ENCODE data around the gene EFR3B.
"Not testable (repeated sequence)": the region's sequence is repeated elsewhere in the genome, so short reads cannot be mapped to it uniquely, and the experiment has no call there.

The EFR3B gene

DNA sequence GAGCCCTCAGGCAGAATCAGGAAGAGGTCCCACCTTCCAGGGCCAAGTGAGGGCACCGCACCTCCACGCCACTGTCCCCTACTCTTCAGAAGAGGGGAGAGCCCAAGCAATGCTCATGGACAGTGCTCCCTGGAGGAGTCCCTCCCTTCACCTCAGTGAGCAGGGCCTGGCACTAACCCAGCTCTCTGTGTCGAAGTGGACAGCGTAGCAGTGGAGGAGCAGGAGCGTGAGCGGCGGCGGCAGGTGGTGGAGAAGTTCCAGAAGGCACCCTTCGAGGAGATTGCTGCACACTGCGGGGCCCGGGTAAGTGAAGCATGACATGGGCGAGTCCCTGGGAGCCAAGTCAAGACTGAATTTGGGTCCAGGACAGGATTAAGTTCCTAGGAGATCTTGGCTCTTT, 109.8 kb downstream of the EFR3B start:
- no peak for DNase-seq

DNA sequence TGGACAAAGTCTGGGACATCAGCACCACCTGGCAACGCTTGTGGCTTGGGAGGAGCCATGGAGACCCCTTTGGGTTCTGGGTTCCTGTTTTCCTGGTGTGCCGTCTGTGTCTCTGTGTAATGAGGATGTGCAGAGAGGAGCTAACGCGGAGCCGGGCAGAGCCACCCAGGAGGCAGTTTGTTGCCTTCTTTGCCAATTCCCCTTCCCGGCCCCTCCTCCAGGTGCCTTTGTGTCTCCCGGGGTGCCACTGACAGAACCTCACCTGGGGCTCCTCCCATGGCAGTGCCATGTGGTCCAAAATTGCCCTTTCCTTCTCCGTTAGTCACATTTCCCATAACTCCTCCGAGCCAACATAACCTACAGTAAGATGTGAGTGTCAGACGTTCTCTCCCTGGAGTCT, 113.5 kb downstream of the EFR3B start:
- DNase-seq: no peak

DNA sequence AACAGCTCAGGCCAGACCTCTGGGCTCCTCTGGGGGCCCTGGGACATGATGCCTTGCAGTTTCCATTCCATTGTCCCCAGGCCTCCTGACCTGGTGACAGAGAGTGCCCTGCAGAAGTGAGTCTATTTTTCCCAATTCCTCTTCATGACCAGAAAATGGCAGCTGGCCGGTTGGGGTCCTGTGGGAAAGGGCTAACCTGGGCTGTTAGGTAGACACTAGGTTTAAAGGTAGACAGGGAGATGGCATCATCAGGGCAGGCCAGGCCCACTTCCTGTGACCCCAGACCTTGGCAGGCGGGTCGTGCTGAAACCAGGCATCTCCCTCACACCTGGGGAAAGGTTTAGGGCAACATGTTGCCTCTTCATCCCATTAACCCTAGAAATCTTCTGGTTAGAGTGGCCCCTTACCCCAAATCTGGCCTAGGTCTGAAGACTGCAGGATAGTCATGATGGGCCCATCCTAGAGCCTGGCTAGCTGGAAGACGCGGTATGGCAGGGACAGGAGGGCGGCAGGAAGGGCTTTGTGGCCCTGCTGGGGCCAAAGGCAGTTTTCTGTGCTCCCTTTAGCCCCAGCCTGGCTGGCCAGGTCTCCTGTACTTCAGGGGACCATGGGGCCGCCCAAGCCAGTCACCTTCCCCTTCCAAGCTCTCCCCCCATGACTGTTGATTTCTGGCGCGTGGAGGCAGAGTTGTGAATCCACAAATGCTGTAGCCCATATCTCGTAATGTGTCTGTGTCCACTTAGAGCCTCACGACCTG, 116.4 kb downstream of the EFR3B start:
- no peak for DNase-seq

DNA sequence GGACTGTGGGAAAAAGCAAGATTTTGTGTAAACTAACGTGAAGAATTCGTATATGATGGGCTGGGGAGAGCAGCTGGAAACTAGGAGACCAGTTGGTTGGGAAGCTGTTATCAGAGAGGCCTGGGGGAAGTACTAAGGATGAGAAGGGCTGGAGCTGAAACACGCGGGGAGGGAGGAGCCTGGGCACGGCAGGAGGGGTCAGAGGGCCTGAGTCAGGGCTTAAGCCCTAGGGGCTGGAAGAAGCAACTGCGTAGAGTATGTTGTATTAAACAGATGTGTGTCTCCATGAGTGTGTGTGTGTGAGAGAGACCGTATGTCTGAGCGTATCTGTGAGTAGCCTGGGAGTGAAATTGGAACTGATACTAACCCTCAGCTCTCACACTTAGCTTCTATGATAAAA, 118.1 kb downstream of the EFR3B start:
- DNase-seq: peak; percentile 18

DNA sequence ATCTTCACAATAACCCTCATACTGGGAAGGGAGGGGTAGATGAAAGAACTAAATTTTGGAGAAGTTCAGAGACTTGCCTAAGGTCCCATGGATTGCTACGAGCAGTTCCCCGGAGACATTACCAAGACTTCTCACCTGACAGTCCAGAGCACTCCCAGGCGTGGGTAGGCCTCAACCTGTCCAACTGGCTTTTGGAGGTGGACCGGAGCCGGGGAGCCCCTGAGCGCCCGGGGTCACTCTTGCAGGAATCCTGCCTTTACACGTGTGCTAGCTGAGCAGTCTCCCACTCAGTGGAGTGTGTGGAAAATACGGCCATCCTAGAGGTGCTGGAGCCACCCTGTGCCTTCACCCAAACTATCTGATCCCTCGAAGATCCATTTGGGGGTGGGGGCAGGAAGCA, 118.5 kb downstream of the EFR3B start:
- no peak for DNase-seq

DNA sequence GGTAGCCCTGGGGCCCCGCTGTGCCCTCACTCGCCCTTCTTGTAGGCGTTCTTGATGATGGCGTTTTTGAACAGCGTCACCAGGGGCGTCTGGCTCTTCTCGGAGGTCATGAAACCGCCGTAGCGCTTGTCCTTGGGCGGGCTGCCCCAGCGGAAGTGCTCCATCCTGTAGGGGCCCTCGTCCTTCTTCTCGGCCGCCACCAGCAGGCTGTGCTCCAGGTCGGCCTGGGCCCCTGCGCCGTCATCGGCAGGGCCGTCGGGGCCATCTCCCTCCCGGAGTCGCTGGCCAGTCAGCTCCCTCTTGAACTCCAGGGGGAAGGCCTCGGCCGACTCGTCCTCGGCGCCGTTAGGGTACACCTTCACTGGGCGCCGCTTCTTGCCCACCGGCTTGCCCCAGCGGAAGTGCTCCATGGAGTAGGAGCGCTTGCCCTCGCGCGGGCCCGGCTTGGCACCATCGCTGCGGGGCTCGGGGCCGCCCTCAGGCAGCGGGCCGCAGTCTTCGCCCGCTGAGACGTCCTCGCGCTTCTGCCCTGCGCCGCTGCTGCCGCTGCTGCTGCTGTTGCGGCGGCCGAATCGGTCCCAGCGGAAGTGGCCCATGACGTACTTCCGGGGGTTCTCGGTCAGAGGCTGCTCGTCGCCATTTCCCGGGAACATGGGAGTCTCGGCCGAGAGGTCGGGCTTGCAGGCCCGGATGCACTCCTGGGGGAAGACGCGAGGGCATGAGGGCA, 119.3 kb downstream of the EFR3B start:
- DNase-seq: peak; percentile 76

DNA sequence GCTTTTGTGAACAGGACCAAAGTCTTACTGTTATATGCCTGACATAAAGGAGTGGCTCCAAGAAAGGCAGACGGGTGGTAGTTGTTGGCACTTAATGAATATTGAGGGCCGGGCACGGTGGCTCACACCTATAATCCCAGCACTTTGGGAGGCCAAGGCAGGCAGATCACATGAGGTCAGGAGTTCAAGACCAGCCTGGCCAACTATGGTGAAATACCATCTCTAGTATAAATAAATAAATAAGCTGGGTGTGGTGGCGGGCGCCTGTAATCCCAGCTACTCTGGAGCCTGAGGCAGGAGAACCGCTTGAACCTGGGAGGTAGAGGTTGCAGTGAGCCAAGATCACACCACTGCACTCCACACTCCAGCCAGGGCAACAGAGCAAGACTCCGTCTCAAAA, 120.2 kb downstream of the EFR3B start:
- not testable (repeated sequence) for DNase-seq

DNA sequence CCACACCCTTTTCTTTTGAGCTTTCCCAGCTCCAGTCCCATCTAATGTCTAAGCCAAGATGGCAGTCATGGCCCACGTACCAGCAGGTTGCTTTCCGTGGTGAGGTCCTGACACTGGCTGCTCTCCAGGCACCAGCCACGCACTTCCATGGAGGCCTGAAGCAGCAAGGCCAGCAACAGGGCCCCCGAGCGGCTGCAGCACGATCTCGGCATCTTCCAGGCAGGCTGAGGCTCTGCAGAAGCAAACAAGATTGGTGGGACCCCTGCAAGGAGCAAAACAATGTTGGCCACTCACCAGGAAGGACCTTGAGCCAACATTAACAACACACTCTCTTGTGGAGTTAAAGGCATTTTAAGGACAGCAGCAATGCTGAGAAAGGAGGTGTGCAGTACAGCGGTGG, 122.7 kb downstream of the EFR3B start:
- DNase-seq: no peak

DNA sequence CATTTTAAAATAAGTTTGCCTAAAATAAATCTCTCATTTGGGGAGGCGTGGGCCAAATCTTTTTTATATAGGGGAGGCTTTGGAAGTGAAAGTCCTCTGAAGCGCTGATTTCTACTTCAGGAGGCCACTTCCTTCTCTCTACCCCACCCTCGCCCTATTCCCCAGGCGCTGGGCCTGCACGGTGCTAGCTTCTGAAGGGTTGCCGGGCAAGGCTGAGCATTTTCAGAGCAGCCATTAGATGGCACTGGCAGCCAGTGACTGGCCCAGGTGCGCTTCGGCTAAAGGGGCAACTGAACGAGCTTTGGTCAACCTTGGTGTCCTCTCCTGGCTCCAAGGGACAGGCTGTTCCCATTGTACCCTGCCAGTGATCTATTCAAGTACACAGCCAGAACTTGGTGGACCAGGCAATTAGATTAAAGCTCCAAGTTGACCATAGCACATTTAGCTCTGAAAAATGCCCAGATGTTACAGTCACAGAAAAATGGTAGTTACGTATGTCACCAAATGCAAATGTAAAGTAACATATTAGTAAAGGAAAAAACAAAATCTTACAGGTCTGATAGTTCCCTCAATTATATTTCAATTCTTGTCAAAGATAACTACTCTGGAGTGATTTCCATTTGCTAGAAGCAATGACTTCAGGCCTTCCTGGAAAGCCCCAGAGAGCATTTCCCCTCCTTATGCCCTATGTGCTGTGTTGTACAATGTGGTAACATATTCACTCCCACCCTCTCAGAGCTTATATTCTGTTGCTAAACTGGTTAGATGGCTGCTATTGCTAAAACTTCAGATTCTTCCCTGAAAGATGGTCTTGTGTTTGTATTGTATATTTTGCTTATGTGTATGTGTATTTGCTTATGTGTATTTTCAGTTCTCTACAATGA, 124.4 kb downstream of the EFR3B start:
- peak; percentile 13 for DNase-seq

DNA sequence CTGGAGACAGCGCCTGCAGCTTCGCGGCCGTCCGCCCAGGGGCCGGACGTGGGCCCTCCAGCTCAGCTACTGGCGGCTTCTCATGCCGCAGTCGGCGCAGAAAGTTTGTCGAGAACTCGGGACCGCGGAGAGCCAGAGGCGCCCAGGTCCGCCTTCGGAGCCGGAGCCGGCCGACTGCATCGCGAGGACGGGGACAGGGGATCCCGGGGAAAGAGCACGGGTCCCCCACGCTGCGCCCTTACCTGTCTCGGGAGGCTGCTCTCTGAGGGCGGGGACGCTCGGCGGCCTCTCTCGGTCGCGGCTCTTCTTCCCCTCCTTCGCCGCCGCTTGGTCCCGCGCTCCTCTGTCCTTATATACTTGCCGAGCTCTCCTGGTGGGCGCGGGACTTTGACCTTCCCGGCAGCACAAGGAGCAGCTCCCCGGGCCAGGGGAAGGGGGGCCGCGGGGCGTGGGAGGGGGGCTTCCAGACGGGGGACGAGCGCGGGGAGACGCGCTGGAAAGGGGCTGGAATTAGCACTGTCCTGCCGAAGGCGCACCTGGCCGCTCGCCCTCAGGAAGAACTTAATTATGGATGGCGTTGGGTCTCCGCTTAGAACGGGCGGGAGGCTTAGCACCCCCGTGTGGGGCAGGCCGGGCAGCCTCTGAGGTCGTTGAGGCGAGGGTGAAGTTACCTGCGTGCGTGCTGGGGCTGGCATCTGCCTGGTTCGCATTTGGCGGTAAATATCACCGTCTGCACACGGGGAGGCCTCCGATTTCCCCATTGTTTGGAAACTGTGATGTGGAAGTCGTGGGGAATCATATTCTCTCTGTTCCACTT, 126.6 kb downstream of the EFR3B start, which contains the start of gene POMC:
POMC (minus strand) TSS at position 325 of the 817 bp plus-strand sequence. CDS start 3,808 bp downstream, outside the sequence.
- peak; percentile 30 for DNase-seq

DNA sequence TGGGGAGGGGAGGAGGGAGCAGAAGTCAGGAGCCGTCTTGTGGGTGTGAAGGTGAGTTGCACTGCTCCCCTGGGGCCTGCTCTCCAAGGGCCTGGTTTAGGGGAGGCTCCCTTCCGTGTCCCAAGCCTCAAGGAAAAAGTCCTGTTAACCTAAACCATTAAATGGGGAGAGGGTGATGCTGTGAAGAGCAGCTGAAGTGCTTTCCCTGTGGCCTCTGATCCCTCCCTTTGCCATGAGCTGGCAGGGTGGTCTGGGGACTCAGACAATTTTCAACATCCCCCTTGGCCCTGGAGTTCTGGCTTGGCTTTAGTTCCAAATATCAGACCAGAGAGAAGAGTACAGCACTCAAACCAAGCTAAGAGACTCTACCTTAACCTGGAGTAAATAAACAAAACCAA, 127.2 kb downstream of the EFR3B start:
- no peak for DNase-seq

DNA sequence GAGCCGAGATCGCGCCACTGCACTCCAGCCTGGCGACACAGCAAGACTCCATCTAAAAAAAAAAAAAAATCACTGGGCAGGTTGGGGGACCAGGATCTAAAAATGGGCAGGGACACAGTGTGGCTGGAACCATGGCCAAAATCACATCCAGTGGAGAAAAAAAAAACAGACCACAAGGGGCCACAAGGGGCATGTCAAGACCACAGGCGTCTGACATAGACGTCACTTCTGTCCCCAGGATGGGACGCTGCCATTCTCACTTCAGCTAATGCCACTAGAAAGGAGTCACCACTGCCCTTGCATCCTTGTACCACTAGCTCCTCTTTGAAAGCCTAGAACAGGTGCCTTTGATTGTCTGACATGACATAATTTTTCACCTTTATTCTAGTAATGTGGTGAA, 129.0 kb downstream of the EFR3B start:
- DNase-seq: no peak

DNA sequence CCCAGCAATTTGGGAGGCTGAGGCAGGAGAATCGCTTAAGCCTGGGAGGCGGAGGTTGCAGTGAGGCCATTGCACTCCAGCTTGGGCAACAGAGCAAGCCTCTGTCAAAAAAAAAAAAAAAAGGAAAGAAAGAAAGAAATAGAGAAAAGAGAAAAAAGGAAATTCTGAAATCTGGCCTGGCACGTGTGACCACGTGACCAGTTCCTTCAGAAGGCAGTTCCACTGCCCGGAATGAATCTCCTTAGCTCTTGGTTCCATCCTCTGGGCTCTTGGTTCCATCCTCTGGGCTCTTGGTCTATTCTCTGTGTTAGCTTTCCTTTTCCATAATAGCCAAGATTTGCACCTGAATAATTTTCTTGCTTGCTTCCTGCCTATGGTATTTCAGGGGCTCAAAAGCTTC, 131.8 kb downstream of the EFR3B start:
- DNase-seq: no peak

DNA sequence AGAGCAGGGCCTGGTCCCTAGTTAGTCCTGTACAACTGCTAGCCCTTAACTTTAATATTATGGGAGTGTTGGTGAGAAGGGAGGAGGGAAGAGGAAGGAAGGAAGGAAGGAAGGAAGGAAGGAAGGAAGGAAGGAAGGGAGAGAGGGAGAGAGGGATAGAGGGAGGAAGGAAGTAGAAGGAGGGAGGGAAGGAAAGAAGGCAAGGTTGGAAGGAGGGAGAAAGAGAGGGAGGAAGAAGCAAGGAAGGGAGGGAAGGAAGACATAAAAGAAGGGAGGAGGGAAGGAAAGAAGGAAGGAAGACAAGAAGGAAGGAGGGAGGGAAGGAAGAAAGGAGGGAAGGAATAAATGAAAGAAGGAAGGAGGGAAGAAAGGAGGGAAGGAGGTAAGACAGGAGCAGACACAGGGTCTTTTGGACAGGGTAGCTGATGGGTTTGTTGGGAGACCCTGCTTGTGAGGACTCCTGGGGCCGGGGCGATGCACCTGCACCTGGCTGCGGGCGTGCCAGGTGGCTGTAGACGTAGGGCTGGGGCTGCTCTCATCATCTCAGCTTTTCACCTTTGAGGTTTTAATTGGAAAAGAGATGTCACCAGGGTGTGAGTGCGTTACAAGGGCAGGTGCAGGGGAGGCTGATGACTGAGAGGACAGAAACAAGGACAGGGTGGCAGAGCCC, 132.5 kb downstream of the EFR3B start:
- no peak for DNase-seq

DNA sequence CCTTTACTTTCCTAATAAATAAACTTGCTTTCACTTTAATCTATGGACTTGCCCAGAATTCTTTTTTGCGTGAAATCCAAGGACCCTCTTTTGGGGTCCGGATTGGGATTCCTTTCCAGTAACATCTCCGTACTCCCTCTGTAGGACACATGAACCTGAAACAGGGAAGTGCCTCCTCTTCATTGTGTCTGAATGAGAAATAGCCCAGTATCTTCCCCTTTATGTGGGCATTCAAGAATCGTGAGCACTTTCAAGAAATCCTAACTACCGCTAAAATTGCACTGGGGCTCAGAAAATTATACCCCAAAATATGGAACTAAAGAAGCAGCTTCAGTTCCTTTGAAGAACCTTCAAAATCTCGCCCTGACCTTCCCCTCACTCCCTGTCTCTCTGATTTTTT, 134.3 kb downstream of the EFR3B start:
- no peak for DNase-seq

DNA sequence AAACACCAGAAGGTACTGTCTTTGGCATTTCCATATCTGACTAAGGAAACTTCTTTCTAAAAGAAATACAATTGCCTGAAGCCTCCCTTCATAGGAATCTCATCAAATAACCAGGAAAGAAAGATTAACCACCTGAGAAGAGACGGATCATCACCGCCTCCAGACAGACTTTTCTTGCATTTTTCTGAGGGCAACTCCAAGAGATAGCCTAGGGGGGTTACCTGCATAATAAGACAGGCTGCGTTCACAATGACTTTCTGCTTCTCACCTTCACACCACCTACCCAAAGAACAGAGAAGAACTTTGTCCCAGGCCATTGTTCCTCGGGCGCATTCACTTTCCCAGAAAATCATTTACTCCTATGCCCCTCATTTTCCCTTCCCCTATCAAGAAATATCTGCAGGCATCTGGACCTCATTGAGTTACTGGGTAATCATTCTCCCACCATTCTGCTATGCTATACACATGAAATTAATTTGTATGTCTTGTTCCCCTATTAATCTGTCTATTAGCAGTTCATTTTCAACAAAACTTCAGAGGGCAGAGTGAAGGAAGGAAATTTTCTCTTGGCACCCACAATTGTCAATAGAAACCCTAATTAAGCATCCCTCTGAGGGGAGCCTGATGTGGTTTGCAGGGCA, 134.8 kb downstream of the EFR3B start:
- no peak for DNase-seq

DNA sequence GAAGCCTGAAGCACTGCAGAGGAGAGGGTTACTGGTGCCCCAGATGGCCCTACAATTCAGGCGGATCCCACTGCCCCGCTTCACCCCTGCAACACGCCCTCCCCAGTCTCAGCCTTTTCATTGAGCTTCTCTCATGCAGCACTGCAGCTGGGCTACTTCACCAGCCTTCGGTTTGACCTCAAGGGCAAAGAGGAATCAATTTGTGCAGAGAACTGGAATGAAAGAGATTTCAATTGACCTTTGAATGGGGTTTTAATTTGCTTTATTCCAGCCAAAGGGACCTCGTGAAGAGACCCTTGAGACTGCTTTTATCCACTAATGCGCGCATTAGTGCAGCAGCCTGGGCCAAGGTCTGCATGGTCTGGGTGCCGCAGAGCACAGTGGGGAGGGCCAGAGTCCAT, 135.3 kb downstream of the EFR3B start:
- DNase-seq: no peak

DNA sequence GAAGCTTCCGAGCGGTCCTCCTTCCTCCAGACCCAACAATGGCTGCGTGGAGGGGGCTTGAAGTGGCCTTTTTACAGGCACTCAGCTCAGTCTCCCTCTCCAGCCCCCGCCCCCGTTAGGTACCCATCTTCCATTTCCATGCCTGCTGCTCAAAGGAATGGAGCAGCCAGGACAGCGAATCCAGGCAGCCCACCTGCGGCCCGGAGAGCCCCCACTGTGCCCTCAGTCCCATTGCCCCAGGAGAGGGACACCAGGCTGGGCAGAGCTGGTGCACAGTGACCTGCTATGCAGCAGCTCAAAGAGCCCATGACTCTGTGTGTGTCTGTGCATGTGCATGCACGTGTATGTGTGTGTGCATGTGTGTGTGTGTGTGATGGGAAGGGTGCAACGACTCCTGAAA, 137.1 kb downstream of the EFR3B start:
- no peak for DNase-seq

DNA sequence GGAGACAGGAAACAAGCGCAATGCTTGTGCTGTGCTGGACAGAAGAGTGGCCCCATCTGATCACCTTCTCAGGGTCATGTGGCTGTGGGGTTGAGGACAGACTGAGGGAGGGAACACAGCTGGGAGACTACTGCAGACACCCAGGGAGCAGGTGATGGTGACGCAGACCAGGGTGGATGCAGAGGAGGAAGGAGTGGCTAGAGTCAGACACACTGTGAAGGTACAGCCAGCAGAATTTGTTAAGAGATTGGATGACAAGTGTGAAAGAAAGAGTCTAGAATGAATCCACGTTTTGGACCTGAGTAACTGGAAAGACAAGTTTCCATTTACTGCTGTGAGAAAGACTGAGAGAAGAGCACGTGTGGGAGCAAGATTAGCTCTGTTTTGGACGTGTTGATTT, 142.4 kb downstream of the EFR3B start:
- DNase-seq: no peak

DNA sequence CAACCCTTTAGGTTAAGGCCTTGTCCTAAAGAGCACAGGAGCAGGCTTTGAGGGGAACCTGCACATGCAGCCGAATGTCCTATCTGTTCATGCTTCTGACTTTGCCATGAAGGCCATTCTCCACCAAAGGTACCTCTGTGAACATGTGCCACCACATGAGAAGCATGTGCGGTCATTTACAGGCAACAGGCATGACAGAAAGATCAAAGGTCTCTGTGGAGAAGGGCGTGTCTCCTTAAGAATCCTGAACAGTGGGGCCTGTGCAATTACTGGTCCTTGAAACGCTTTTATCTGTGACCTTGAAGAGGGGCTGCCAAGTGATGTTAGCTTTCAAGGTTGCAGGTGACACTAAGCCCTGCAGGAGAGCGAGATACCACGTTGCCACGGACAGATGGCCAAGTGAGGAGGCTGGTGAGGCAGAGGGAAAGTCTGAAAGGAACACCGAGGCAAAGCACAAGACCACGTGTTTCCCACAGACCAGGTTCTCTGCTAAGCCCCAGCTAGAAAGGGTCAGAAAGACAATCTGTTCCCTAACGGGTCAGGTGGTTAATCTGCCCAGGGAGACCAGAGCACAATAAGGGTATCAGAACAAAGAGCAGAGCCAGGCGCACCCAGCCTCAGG, 146.0 kb downstream of the EFR3B start:
- DNase-seq: no peak

DNA sequence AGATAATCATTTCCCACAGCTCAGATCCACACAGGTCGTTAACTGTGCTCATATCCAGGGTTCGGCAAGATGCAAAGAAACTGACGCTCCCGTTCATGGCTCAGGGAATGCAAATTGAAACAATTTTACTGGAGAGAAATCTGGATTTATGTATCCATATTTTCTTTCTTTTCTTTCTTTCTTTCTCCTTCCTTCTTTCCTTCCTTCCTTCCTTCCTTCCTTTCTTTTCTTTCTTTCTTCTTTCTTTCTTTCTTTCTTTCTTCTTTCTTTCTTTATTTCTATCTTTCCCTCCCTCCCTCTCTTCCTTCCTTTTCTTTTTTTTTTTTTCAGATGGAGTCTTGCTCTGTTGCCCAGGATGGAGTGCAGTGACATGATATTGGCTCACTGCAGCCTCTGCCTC, 146.5 kb downstream of the EFR3B start:
- DNase-seq: no peak

Data from fibroblast of skin of scalp (primary cell).